Naive B cell (primary cell): ENCODE data around the gene ARHGAP42. TPM values are rescaled to one million over a fixed set of nuclear protein-coding genes. Genes with fewer than 3 reads are reported as not detected.

ENCODE experiments used
- ATAC-seq, 2 donors: fragments of 150-1000 bp; cut with Tn5 transposase; 2 replicates each; pipeline ENCODE4 v1.10.0; 2021; ENCODE audit warnings: low read depth in 2 of 2, mild to moderate bottlenecking in 2 of 2, moderate library complexity in 2 of 2
- DNase-seq: peaks from one replicate; pipeline ENCODE4 v3.0.0; 2022
- H3K27ac Mint-ChIP-seq, 6 donors: one replicate each; pipeline ENCODE4 v1.8.0; 2020 to 2022; ENCODE audit warnings: mild to moderate bottlenecking in 6 of 6, mixed read lengths in 6 of 6, moderate library complexity in 5 of 6, inconsistent platforms in 2 of 6
- H3K27me3 Mint-ChIP-seq, 3 donors: one replicate each; pipeline ENCODE4 v1.8.0; 2021 to 2022; ENCODE audit warnings: mixed read lengths in 3 of 3, mild to moderate bottlenecking in 1 of 3
- H3K36me3 Mint-ChIP-seq, 2 donors: one replicate each; pipeline ENCODE4 v1.8.0; 2020 to 2022; ENCODE audit warnings: mixed read lengths in 2 of 2, inconsistent platforms in 1 of 2, mild to moderate bottlenecking in 1 of 2
- H3K4me1 Mint-ChIP-seq, 3 donors: one replicate each; pipeline ENCODE4 v1.8.0; 2020 to 2022; ENCODE audit warnings: mixed read lengths in 3 of 3, inconsistent platforms in 1 of 3, mild to moderate bottlenecking in 1 of 3, moderate library complexity in 1 of 3
- H3K4me3 Mint-ChIP-seq, 8 donors: one replicate each; pipeline ENCODE4 v1.8.0; 2020 to 2022; ENCODE audit warnings: mild to moderate bottlenecking in 8 of 8, mixed read lengths in 8 of 8, moderate library complexity in 8 of 8, inconsistent platforms in 2 of 8
- H3K9me3 Mint-ChIP-seq, 7 donors: one replicate each; pipeline ENCODE4 v1.8.0; 2020 to 2022; ENCODE audit warnings: mixed read lengths in 7 of 7, mild to moderate bottlenecking in 5 of 7, inconsistent platforms in 2 of 7, moderate library complexity in 1 of 7
- polyA plus RNA-seq, 6 donors: library from polyadenylated mRNA; unstranded; fragments of 300-500 nt; fragmentation: Illumina TruSeq; gene quantifications; one replicate each; pipeline ENCODE4 v1.2.3, GENCODE V29; 2021; ENCODE audit warnings: low read depth in 6 of 6

The ARHGAP42 gene
- polyA plus RNA-seq, 6 donors from 2014 or later = 1.4 to 3.0 (median 1.9) TPM

GRCh38 chr11:100830978-100831732, 144.1 kb downstream of the ARHGAP42 start:
- H3K36me3 Mint-ChIP-seq = no peaks in the 10 kb centered on the region
- no peak for DNase-seq
- ATAC-seq = no peak

DNA sequence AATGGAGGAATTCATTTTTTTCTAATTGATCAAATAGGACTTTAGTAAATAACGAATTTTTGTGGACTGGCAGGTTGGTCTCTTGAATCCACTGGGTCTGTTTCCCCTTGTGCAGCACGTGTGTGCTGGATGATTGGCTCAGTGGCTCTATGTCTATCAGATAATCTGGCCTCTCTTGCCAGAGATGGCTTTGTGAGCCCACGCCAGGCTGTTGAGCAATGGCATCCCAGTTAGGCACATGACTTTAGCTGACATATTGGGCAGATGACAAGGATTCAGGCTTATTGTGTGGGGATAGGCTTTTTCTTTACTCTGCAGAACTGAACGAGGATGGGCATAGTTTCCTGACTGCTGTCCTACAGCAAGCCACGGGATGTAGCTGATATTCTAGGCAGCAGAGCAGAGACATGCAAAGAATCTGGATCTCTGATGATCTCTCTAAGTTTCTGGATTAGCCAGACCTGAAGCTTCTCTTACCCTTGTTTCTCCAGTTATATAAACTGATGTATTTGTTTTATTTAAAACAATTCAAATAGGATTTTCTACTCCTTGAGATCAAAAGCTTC, 144.9 kb downstream of the ARHGAP42 start:
- H3K27ac Mint-ChIP-seq = peak overlapping the region in 1 of 6 donors; percentile 16
- no peaks in the 10 kb centered on the region for H3K9me3 Mint-ChIP-seq
- H3K4me1 Mint-ChIP-seq = peaks cover 0 to 10% (median 3%) of the 10 kb centered on the region in 3 donors
- H3K27me3 Mint-ChIP-seq = no peaks in the 10 kb centered on the region
- no peaks in the 10 kb centered on the region for H3K36me3 Mint-ChIP-seq
- ATAC-seq = no peak
- no peak for DNase-seq
- H3K4me3 Mint-ChIP-seq = no peak overlapping the region

More at GRCh38 chr11:100830978-100831732, 144.1 kb downstream of the ARHGAP42 start:
- no peaks in the 10 kb centered on the region for H3K27me3 Mint-ChIP-seq
- no peaks in the 10 kb centered on the region for H3K9me3 Mint-ChIP-seq
- H3K27ac Mint-ChIP-seq = no peak overlapping the region
- H3K4me1 Mint-ChIP-seq = peaks cover 0 to 10% (median 3%) of the 10 kb centered on the region in 3 donors
- no peak overlapping the region for H3K4me3 Mint-ChIP-seq

DNA sequence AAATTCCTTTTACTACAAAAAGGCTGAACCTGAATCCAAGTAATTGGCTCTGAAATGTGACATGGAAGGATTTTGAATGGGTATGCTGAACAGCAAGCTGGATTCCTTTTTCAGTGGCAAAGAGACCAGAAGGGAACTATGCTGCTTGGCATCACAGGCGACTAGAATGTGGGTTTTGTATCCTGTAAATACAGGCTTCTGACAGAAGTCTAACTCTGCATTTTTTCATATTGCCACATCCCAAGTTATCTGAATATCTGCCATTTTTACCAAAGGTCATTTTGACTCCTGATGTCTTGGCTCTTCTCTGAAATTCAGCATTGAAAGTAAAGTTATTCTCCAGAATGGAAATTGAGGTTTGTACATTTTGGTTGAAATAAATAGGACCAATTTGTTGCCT, 145.7 kb downstream of the ARHGAP42 start:
- ATAC-seq = no peak
- no peak for DNase-seq
- peak overlapping the region in 1 of 6 donors; percentile 12 for H3K27ac Mint-ChIP-seq
- peaks cover 0 to 4% of the 10 kb centered on the region in 2 donors for H3K36me3 Mint-ChIP-seq
- H3K4me1 Mint-ChIP-seq = peaks cover 0 to 5% (median 3%) of the 10 kb centered on the region in 3 donors
- H3K9me3 Mint-ChIP-seq = no peaks in the 10 kb centered on the region
- no peak overlapping the region for H3K4me3 Mint-ChIP-seq
- no peaks in the 10 kb centered on the region for H3K27me3 Mint-ChIP-seq

DNA sequence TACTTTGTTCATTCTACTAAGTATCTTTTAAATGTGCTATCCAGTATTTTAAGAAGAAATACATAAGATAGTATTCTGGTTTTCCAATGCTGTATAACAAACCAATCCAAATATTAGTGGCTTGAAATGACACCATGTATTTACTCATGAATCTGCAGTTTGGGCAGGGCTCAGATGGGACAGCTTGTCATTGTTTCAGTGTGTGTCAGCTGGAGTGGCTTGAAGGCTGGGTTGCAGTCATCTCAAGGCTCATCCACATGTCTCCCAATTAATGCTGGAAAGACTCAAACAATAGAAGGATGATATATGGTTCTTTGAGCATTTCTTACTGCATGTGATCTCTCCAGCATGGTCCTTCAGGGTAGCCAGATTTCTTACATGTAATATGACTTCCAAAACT, 146.2 kb downstream of the ARHGAP42 start:
- Mint-ChIP-seq H3K4me3 (no peak overlapping the region), H3K27me3 (no peaks in the 10 kb centered on the region), H3K9me3 (no peaks in the 10 kb centered on the region), H3K4me1 (peaks cover 0 to 2% (median 2%) of the 10 kb centered on the region in 3 donors), H3K27ac (no peak overlapping the region), H3K36me3 (peaks cover 0 to 4% of the 10 kb centered on the region in 2 donors)
- no peak for ATAC-seq
- DNase-seq = no peak

- no peak for ATAC-seq
Measured at GRCh38 chr11:100835854-100836253, 148.8 kb downstream of the ARHGAP42 start.

GRCh38 chr11:100837311-100837710, 150.2 kb downstream of the ARHGAP42 start:
- H3K27ac Mint-ChIP-seq = no peak overlapping the region
- no peak for ATAC-seq
- no peak overlapping the region for H3K4me3 Mint-ChIP-seq
- no peak for DNase-seq
- H3K4me1 Mint-ChIP-seq = no peaks in the 10 kb centered on the region
- H3K36me3 Mint-ChIP-seq = peaks cover 0 to 4% of the 10 kb centered on the region in 2 donors
- peaks cover 0 to 2% (median 0%) of the 10 kb centered on the region in 7 donors for H3K9me3 Mint-ChIP-seq
- H3K27me3 Mint-ChIP-seq = peaks cover 0 to 4% (median 0%) of the 10 kb centered on the region in 3 donors

More at GRCh38 chr11:100835854-100836253, 148.8 kb downstream of the ARHGAP42 start:
- Mint-ChIP-seq H3K4me3 (no peak overlapping the region), H3K27me3 (no peaks in the 10 kb centered on the region), H3K36me3 (peaks cover 0 to 4% of the 10 kb centered on the region in 2 donors), H3K9me3 (no peaks in the 10 kb centered on the region), H3K4me1 (no peaks in the 10 kb centered on the region), H3K27ac (no peak overlapping the region)
- no peak for DNase-seq

DNA sequence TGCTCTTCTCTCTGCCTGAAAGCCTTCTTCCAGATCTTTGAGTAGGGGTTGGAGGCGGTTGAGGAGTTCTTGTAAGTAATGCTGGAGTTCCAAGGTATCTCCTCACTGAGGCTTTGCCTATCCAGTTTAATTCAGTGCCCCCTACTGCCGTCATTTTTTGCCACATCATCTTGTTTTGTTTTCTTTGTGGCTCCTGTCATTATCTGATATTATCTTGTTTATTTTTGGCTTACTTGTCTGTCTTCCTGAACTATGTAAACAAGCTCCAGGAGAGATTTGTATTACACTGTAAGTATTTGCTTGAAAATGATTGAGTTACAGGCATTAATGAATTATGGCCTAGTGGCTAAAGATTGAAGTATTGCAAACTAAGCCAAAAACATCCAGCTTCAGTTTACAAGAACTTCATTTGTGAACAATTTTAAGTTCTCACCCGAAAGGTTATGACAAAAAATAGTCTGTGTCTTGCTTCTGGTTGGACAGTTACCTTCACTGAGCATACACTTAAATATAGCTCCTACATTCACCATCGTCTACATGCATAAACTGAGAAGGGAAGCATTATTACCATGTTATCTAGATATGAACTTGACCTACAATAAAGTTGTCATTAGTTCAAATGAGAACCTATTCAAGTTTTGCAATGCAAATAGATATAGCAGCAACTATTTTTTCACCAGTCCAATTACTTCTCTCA, 154.8 kb downstream of the ARHGAP42 start:
- no peak overlapping the region for H3K27ac Mint-ChIP-seq
- DNase-seq = no peak
- H3K4me1 Mint-ChIP-seq = no peaks in the 10 kb centered on the region
- peaks cover 0 to 4% of the 10 kb centered on the region in 2 donors for H3K36me3 Mint-ChIP-seq
- H3K4me3 Mint-ChIP-seq = no peak overlapping the region
- H3K27me3 Mint-ChIP-seq = peaks cover 0 to 4% (median 0%) of the 10 kb centered on the region in 3 donors
- no peak for ATAC-seq
- peaks cover 0 to 2% (median 0%) of the 10 kb centered on the region in 7 donors for H3K9me3 Mint-ChIP-seq

DNA sequence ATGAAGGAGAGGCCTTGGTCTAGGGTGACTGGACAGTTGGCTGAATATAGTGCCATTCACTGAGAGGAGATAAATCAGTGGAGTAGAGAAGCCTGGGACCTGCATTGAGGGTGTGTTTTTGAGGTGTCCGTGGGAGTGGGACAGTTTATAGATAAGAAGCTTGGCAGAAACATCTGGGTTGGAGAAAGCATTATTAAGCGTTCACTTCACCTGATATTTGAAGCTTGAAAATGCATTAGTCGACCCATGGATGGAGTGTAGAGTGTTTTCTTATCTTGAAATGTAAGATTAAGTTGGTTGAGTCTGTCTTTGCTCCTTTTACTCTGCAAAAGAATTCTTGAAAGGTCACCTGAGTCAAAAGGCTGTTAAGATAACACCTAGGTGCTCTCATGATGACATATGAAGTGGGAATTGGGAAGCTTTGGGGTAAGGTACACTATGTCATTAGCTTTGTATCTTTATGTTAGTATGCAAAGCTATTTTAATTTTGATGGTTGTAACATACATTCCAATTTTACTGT, 160.7 kb downstream of the ARHGAP42 start:
- H3K27ac Mint-ChIP-seq = peak overlapping the region in 1 of 6 donors; percentile 3
- DNase-seq (no peak), ATAC-seq (no peak)
- no peaks in the 10 kb centered on the region for H3K9me3 Mint-ChIP-seq
- no peaks in the 10 kb centered on the region for H3K36me3 Mint-ChIP-seq
- H3K4me3 Mint-ChIP-seq = no peak overlapping the region
- no peaks in the 10 kb centered on the region for H3K27me3 Mint-ChIP-seq
- no peaks in the 10 kb centered on the region for H3K4me1 Mint-ChIP-seq

DNA sequence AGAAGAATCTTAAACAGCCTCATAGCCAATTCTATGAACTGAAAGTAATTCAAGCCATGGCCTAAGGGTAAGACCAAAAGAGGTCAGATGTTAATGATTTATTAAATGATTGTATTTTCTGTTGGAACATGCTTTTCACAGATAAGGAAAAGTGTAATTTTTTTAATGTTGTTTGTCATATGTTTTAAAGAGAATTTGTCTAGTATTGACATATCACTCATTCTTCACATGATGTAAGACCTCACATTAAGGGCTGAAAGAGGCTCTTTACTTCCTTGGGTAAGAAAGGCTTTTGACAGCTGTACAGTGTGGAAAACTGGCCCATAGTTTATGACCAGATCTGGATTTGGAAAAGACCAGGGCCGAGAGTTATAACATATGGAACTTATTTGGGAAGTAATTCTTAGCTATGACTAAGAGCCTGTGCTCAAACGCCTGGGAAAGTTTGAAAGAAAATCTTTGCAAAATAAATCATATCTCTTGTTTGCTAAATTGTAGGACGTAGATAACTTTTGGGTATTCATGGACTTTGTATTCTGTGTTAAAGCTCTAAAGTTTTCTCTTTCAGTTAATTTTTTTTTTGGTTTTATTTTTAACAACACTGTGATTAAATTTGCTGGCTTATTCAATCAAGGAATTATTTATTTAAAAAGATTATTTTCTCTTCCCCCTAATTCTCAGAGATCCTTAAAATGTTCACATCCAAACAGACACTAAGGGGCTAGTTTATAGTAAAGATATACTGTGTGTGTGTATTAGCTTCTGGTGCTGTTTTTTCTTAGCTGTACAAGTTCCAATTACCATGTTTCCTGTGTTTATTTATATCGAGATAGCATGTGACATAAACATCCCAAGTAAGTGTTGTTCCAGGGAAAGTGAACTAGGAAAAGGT, 162.2 kb downstream of the ARHGAP42 start:
- H3K4me1 Mint-ChIP-seq = no peaks in the 10 kb centered on the region
- H3K4me3 Mint-ChIP-seq = no peak overlapping the region
- ATAC-seq = no peak
- no peaks in the 10 kb centered on the region for H3K36me3 Mint-ChIP-seq
- no peak for DNase-seq
- H3K9me3 Mint-ChIP-seq = no peaks in the 10 kb centered on the region
- H3K27me3 Mint-ChIP-seq = no peaks in the 10 kb centered on the region
- H3K27ac Mint-ChIP-seq = peak overlapping the region in 1 of 6 donors; percentile 8

DNA sequence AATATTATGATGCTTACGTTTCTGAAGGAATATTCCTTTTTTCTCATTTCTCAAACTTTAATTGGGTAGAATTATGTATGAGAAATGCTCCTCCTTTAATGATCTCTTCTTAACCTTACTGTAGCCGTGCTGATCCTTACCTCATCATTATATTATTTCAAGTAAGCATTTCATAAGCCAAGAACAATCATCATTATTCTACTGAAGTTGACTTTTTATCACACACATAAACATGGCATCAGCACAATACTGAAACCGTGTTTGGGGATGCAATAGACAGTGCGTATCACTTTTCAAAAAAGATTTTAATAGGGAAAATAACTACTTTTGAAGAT, 162.8 kb downstream of the ARHGAP42 start:
- H3K4me1 Mint-ChIP-seq = no peaks in the 10 kb centered on the region
- DNase-seq = no peak
- H3K36me3 Mint-ChIP-seq = no peaks in the 10 kb centered on the region
- no peak overlapping the region for H3K4me3 Mint-ChIP-seq
- ATAC-seq = no peak
- no peaks in the 10 kb centered on the region for H3K9me3 Mint-ChIP-seq
- no peak overlapping the region for H3K27ac Mint-ChIP-seq
- no peaks in the 10 kb centered on the region for H3K27me3 Mint-ChIP-seq

DNA sequence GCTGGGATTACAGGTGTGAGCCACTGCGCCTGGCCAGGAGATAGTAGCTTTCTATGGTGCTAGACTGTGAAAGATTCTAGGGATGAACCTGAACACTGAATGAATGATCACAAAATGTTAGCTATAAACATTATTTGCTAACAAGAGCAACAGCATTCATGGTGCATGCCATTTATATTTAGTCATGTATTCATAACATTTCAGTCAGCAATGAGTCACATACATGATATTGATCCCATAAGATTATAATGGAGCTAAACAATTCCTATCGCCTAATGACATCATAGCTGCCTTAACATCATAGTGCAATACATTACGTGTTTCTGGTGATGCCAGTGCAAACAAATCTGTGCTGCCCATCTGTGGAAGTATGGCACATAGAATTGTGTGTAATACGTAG, 164.1 kb downstream of the ARHGAP42 start:
- ATAC-seq = no peak
- no peaks in the 10 kb centered on the region for H3K9me3 Mint-ChIP-seq
- DNase-seq = no peak
- H3K36me3 Mint-ChIP-seq = no peaks in the 10 kb centered on the region
- no peaks in the 10 kb centered on the region for H3K4me1 Mint-ChIP-seq
- H3K4me3 Mint-ChIP-seq = no peak overlapping the region
- no peaks in the 10 kb centered on the region for H3K27me3 Mint-ChIP-seq
- H3K27ac Mint-ChIP-seq = no peak overlapping the region

DNA sequence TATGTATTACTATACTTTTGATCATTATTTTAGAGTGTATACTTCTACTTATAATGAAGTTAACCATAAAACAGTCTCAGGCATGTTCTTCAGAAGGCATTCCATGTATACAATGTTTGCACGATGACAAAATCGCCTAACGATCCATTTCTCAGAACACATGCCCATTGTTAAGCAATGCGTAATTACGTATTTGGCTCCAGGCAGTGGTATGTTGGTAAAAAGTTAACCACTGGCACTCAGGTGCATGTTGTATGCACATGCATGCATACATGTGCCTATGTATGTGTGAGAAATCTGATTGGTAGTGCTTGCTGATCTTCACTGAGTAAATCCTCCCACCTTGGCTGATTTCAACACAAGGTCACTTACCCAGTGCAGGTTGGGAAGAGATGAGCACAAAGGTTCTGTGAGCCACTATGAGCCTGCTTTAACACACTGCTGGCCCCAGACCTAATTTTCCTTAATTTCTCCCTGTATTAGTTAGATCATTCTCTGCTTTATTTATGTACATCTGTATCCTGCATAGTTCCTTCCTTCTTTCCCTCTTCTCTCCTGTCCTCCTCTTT, 164.6 kb downstream of the ARHGAP42 start:
- H3K4me1 Mint-ChIP-seq = no peaks in the 10 kb centered on the region
- no peaks in the 10 kb centered on the region for H3K36me3 Mint-ChIP-seq
- no peaks in the 10 kb centered on the region for H3K27me3 Mint-ChIP-seq
- no peaks in the 10 kb centered on the region for H3K9me3 Mint-ChIP-seq
- no peak overlapping the region for H3K4me3 Mint-ChIP-seq
- no peak overlapping the region for H3K27ac Mint-ChIP-seq
- no peak for ATAC-seq
- no peak for DNase-seq
